Lower lobe of right lung (tissue), 2 donors: ENCODE data around the gene C2orf78. TPM values are rescaled to one million over a fixed set of nuclear protein-coding genes. Genes with fewer than 3 reads are reported as not detected.

Source experiments
- ATAC-seq, 2 donors: fragments of 200-7000 bp; cut with Tn5 transposase; one replicate each; pipeline ENCODE4 v1.9.1; 2020 to 2022; ENCODE audit warnings: mild to moderate bottlenecking in 2 of 2, moderate library complexity in 2 of 2
- DNase-seq: peaks from one replicate; pipeline ENCODE4 v3.0.0-alpha.2; 2020
- H3K27ac ChIP-seq: fragments of 200-600 bp; one replicate; pipeline ENCODE4 v1.8.0; 2022
- H3K27me3 ChIP-seq: fragments of 200-600 bp; one replicate; pipeline ENCODE4 v1.8.0; 2022; ENCODE audit warnings: low read depth
- H3K36me3 ChIP-seq: fragments of 200-600 bp; one replicate; pipeline ENCODE4 v1.8.0; 2022; ENCODE audit warnings: mild to moderate bottlenecking
- H3K4me1 ChIP-seq: fragments of 200-600 bp; one replicate; pipeline ENCODE4 v1.8.0; 2022
- H3K4me3 ChIP-seq: fragments of 200-600 bp; one replicate; pipeline ENCODE4 v1.8.0; 2022; ENCODE audit warnings: mild to moderate bottlenecking
- H3K9me3 ChIP-seq: fragments of 200-600 bp; one replicate; pipeline ENCODE4 v1.8.0; 2022
- CTCF ChIP-seq: fragments of 200-600 bp; IDR thresholded peaks from one replicate; pipeline ENCODE4 v1.8.0; 2022; ENCODE audit warnings: antibody characterized with exemption, mild to moderate bottlenecking
- intact Hi-C: fragments of 100-400 bp; cut with DNase I; formaldehyde crosslinking; loops from one replicate; pipeline ENCODE4 v1.11.0; 2022
- total RNA-seq: library from RNA; stranded (reverse); fragmentation: NEBNext Ultra II Directional; extraction: Animal tissue kit (Norgen Biotek cat#: 25700); gene quantifications from one replicate; pipeline ENCODE4 v1.2.1, GENCODE V29; 2021
- donor health status: DM: no; HTN: yes; CAD: no; lungs with severe emphysema.

C2orf78 gene
- total RNA-seq, 1 donor from 2014 or later = not detected

- intact Hi-C loops = no loop called here
- Histone ChIP-seq H3K36me3 (peaks cover 96% of the 10 kb centered on the region), H3K4me1 (no peaks in the 10 kb centered on the region), H3K27me3 (no peaks in the 10 kb centered on the region), H3K4me3 (no peak overlapping the region), H3K27ac (no peak overlapping the region), H3K9me3 (no peaks in the 10 kb centered on the region)
- TF ChIP-seq CTCF = no peak
- ATAC-seq (no peak), DNase-seq (no peak)
Measured at GRCh38 chr2:73852020-73852419, 68.0 kb downstream of the C2orf78 start.

- Histone ChIP-seq H3K27ac (no peak overlapping the region), H3K9me3 (no peaks in the 10 kb centered on the region), H3K4me3 (no peak overlapping the region), H3K36me3 (peaks cover 93% of the 10 kb centered on the region), H3K27me3 (no peaks in the 10 kb centered on the region), H3K4me1 (no peaks in the 10 kb centered on the region)
- intact Hi-C loops = no loop called here
- no peak for ATAC-seq
- TF ChIP-seq CTCF = no peak
- no peak for DNase-seq
Measured at GRCh38 chr2:73855526-73855925, 71.5 kb downstream of the C2orf78 start.

- Histone ChIP-seq H3K27ac (no peak overlapping the region), H3K9me3 (no peaks in the 10 kb centered on the region), H3K4me1 (no peaks in the 10 kb centered on the region), H3K36me3 (peaks cover 93% of the 10 kb centered on the region), H3K27me3 (no peaks in the 10 kb centered on the region), H3K4me3 (no peak overlapping the region)
- intact Hi-C loops = no loop called here
- ATAC-seq = no peak
- DNase-seq = no peak
- no peak for TF ChIP-seq CTCF
Measured at GRCh38 chr2:73856214-73856613, 72.2 kb downstream of the C2orf78 start.

- no peaks in the 10 kb centered on the region for H3K27me3 ChIP-seq
- DNase-seq = no peak
- H3K27ac ChIP-seq = no peak overlapping the region
- intact Hi-C loops = no loop called here
- peaks cover 94% of the 10 kb centered on the region for H3K36me3 ChIP-seq
- H3K4me1 ChIP-seq = no peaks in the 10 kb centered on the region
- ATAC-seq = no peak
- TF ChIP-seq CTCF = no peak
- no peak overlapping the region for H3K4me3 ChIP-seq
- H3K9me3 ChIP-seq = no peaks in the 10 kb centered on the region
Measured at GRCh38 chr2:73859721-73860586, 76.0 kb downstream of the C2orf78 start.

GRCh38 chr2:73862987-73863386 is 79.0 kb downstream of the C2orf78 start:
- Histone ChIP-seq H3K4me1 (no peaks in the 10 kb centered on the region), H3K27ac (no peak overlapping the region), H3K9me3 (no peaks in the 10 kb centered on the region), H3K4me3 (no peak overlapping the region), H3K27me3 (no peaks in the 10 kb centered on the region), H3K36me3 (peaks cover 91% of the 10 kb centered on the region)
- no peak for TF ChIP-seq CTCF
- DNase-seq = no peak
- intact Hi-C loops = no loop called here
- no peak for ATAC-seq

Other genes starting within 250 kb of the C2orf78 start
- gene NAT8, start 141.8 kb upstream of the C2orf78 start, total RNA-seq = not detected
- gene TPRKB, start 46.8 kb upstream of the C2orf78 start, total RNA-seq = 17.3 TPM
- 17.6 TPM for gene DUSP11, start 4.1 kb upstream of the C2orf78 start, total RNA-seq
- gene STAMBP, start 44.8 kb downstream of the C2orf78 start, total RNA-seq = 31.3 TPM
- gene ACTG2, start 108.8 kb downstream of the C2orf78 start, total RNA-seq = 22.2 TPM
- 38.0 TPM for gene DGUOK, start 142.7 kb downstream of the C2orf78 start, total RNA-seq
- gene TET3, start 200.7 kb downstream of the C2orf78 start, total RNA-seq = 21.5 TPM